Measurements from ENCODE around the gene SNTA1.

DNA sequence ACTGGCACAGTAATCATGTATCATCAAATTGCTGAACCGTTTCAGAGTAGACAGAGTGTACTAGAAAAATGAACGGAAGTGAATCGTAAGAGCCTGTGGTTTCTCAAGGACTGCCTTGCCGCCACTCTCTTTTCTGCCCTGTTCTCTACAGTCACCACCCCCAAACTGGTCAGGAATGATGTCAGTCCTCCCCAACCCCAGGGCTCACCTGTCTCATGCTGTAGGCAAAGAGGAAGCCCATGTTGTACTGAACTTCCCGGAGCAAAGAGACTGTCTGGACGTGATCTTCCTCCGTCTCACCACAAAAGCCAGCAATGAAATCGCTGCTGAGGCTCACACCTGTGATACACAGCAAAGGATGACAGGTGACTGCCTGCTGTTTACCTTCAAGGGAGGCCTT is 73.3 kb downstream of the SNTA1 start:
- TF ChIP-seq, protein P1, sequence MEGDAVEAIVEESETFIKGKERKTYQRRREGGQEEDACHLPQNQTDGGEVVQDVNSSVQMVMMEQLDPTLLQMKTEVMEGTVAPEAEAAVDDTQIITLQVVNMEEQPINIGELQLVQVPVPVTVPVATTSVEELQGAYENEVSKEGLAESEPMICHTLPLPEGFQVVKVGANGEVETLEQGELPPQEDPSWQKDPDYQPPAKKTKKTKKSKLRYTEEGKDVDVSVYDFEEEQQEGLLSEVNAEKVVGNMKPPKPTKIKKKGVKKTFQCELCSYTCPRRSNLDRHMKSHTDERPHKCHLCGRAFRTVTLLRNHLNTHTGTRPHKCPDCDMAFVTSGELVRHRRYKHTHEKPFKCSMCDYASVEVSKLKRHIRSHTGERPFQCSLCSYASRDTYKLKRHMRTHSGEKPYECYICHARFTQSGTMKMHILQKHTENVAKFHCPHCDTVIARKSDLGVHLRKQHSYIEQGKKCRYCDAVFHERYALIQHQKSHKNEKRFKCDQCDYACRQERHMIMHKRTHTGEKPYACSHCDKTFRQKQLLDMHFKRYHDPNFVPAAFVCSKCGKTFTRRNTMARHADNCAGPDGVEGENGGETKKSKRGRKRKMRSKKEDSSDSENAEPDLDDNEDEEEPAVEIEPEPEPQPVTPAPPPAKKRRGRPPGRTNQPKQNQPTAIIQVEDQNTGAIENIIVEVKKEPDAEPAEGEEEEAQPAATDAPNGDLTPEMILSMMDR (IDR thresholded peaks at IDR 0.05; ENCODE audit: low read length) = no peak
- TF ChIP-seq EZH2 (IDR thresholded peaks at IDR 0.05; ENCODE audit: borderline replicate concordance, low read length) = no peak
